ENCODE results near the gene MAVS. TPM values are rescaled to one million over a fixed set of nuclear protein-coding genes. Genes with fewer than 3 reads are reported as not detected.

MAVS gene
- total and polyA plus RNA-seq, 9 of the 15 experiments (the other 6 are each of a cell fraction or from before 2014, with no cell fraction given), result 1.6 to 22.0 (median 11.3) TPM

- TF ChIP-seq, protein P1, sequence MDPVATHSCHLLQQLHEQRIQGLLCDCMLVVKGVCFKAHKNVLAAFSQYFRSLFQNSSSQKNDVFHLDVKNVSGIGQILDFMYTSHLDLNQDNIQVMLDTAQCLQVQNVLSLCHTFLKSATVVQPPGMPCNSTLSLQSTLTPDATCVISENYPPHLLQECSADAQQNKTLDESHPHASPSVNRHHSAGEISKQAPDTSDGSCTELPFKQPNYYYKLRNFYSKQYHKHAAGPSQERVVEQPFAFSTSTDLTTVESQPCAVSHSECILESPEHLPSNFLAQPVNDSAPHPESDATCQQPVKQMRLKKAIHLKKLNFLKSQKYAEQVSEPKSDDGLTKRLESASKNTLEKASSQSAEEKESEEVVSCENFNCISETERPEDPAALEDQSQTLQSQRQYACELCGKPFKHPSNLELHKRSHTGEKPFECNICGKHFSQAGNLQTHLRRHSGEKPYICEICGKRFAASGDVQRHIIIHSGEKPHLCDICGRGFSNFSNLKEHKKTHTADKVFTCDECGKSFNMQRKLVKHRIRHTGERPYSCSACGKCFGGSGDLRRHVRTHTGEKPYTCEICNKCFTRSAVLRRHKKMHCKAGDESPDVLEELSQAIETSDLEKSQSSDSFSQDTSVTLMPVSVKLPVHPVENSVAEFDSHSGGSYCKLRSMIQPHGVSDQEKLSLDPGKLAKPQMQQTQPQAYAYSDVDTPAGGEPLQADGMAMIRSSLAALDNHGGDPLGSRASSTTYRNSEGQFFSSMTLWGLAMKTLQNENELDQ (CRISPR knock-in tag; IDR thresholded peaks at IDR 0.05; ENCODE audit: borderline replicate concordance), result no peak
- TF ChIP-seq SIX5 (IDR thresholded peaks at IDR 0.05; ENCODE audit: borderline replicate concordance in 1 of 2, insufficient read depth in 1 of 2, low read depth in 1 of 2, low read length in 2 of 2) (no peak), RBM34 (IDR thresholded peaks at IDR 0.05; ENCODE audit: borderline replicate concordance, insufficient read depth, low read length) (no peak), GTF2A2 (tag; IDR thresholded peaks at IDR 0.05) (no peak), PURB (CRISPR knock-in tag; IDR thresholded peaks at IDR 0.05; ENCODE audit: low read depth) (no peak), STAT5B (CRISPR knock-in tag; IDR thresholded peaks at IDR 0.05) (no peak), C11orf30 (IDR thresholded peaks at IDR 0.05; ENCODE audit: low read depth) (peak; percentile 96), RAD51 (IDR thresholded peaks at IDR 0.05; ENCODE audit: borderline replicate concordance, low read depth) (no peak), ZFP36 (IDR thresholded peaks at IDR 0.05; ENCODE audit: low read depth, low read length, partially characterized antibody) (no peak), ZBTB17 (CRISPR knock-in tag; IDR thresholded peaks at IDR 0.05) (no peak), XRCC3 (IDR thresholded peaks at IDR 0.05) (no peak), TSHZ1 (CRISPR knock-in tag; IDR thresholded peaks at IDR 0.05) (no peak), SMAD2 (IDR thresholded peaks at IDR 0.05; ENCODE audit: low read depth, low read length) (no peak), NR2C2 (CRISPR knock-in tag; IDR thresholded peaks at IDR 0.05) (0 out of 2 replicates have a peak, but pooled peaks have one; percentile 49), NR2C2 (tag; IDR thresholded peaks at IDR 0.05) (peak; percentile 90), SMARCC2 (IDR thresholded peaks at IDR 0.05; ENCODE audit: low read depth) (peak; percentile 30; the same call in 1 of the 2 replicates), CHD4 (IDR thresholded peaks at IDR 0.05; ENCODE audit: insufficient read depth, insufficient replicate concordance, low read depth, low read length, poor library complexity, severe bottlenecking) (no peak), POLR2AphosphoS2 (IDR thresholded peaks at IDR 0.05; ENCODE audit: low read length) (no peak), TEAD2 (tag; IDR thresholded peaks at IDR 0.05) (no peak), NONO (IDR thresholded peaks at IDR 0.05; ENCODE audit: low read depth in 2 of 2, low read length in 1 of 2) (no peak), CREBBP (IDR thresholded peaks at IDR 0.05; ENCODE audit: low read depth, low read length) (no peak), LCOR (CRISPR knock-in tag; IDR thresholded peaks at IDR 0.05) (no peak)
- TF ChIP-seq, protein P2, sequence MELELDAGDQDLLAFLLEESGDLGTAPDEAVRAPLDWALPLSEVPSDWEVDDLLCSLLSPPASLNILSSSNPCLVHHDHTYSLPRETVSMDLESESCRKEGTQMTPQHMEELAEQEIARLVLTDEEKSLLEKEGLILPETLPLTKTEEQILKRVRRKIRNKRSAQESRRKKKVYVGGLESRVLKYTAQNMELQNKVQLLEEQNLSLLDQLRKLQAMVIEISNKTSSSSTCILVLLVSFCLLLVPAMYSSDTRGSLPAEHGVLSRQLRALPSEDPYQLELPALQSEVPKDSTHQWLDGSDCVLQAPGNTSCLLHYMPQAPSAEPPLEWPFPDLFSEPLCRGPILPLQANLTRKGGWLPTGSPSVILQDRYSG (tag; conservative IDR thresholded peaks at IDR 0.05; ENCODE audit: low read depth), result no peak
Measured at GRCh38 chr20:3843490-3843889, 3.1 kb upstream of the MAVS start (continued).
